ENCODE data around the gene OSBPL6.

GRCh38 chr2:178279142-178279541, 84.8 kb downstream of the OSBPL6 start:
- TF ChIP-seq NFRKB (IDR thresholded peaks at IDR 0.05) (no peak), LEF1 (IDR thresholded peaks at IDR 0.05; ENCODE audit: borderline replicate concordance) (no peak), SUZ12 (IDR thresholded peaks at IDR 0.05) (no peak), FOXM1 (IDR thresholded peaks at IDR 0.05; ENCODE audit: borderline replicate concordance) (no peak), FOXK2 (IDR thresholded peaks at IDR 0.05) (no peak), BHLHE40 (IDR thresholded peaks at IDR 0.05; ENCODE audit: borderline replicate concordance) (no peak), SP1 (IDR thresholded peaks at IDR 0.05) (no peak), HDGF (IDR thresholded peaks at IDR 0.05; ENCODE audit: borderline replicate concordance) (no peak), TARDBP (IDR thresholded peaks at IDR 0.05) (no peak)
- TF ChIP-seq, protein P1, sequence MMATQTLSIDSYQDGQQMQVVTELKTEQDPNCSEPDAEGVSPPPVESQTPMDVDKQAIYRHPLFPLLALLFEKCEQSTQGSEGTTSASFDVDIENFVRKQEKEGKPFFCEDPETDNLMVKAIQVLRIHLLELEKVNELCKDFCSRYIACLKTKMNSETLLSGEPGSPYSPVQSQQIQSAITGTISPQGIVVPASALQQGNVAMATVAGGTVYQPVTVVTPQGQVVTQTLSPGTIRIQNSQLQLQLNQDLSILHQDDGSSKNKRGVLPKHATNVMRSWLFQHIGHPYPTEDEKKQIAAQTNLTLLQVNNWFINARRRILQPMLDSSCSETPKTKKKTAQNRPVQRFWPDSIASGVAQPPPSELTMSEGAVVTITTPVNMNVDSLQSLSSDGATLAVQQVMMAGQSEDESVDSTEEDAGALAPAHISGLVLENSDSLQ (IDR thresholded peaks at IDR 0.05): no peak
